GM19438 (cell line): ENCODE results near the gene ELF3.
"Not testable (repeated sequence)": the region's sequence is repeated elsewhere in the genome, so short reads cannot be mapped to it uniquely, and the experiment has no call there.

Experiments used
- ATAC-seq: cut with Tn5 transposase; IDR thresholded peaks from one replicate; pipeline ENCODE4 v1.9.1; 2021; ENCODE audit warnings: low read depth; ENCODE audit not compliant: unreplicated experiment

The ELF3 gene

DNA sequence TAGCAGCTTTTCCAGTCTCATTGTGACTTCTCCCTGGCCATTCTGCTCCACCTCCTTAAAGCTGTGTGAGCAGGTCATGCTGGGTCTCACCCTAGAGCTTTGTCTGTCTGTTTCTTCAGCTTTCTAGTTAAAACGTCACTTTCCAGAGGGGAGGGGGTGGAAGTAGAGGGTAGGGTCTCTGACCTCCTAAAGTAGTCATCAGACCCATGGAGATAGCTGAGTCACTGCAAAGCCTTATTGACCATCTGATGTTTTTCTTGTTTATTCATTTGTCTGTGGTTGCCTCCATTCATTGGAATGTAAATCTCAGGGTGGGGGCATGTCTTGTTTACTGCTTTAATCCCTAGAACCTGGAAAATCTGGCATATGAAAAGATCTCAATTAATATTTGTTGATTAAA lies 52.7 kb downstream of the ELF3 start:
- ATAC-seq: no peak

DNA sequence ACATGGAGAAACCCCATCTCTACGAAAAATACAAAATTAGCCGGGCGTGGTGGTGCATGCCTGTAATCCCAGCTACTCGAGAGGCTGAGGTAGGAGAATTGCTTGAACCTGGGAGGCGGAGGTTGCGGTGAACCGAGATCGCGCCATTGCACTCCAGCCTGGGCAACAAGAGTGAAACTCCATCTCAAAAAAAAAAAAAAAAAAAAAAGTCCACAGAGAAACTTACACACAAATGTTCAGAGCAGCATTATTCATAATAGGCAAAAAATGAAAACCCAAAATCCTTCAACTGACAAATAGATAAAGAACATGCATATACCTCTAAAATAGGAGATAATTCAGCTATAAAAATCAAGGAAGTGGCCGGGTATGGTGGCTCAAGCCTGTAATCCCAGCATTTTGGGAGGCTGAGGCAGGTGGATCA lies 54.5 kb downstream of the ELF3 start:
- ATAC-seq: not testable (repeated sequence)
